CD4-positive, alpha-beta T cell treated with Interferon alpha-2 for 1 hour (primary cell): ENCODE data around the gene DIS3L.
A peak's percentile ranks its signal among the peaks of the same experiment; 100 is the strongest.
"Not testable (repeated sequence)": the region's sequence is repeated elsewhere in the genome, so short reads cannot be mapped to it uniquely, and the experiment has no call there.

Experiments used
- DNase-seq, 2 donors: peaks; one replicate each; pipeline ENCODE4 v3.0.0-alpha.2; 2020 to 2022

DIS3L gene

GRCh38 chr15:66293419-66294156, at the start of gene DIS3L:
DIS3L (plus strand) TSS chr15:66293568; CDS start chr15:66293597, 29 bp downstream.
- peak; percentile 62 to 70 for DNase-seq

- DNase-seq: not testable (repeated sequence)
Measured at GRCh38 chr15:66245832-66246231, 47.5 kb upstream of the DIS3L start.

- DNase-seq: no peak
Measured at GRCh38 chr15:66246937-66247336, 46.4 kb upstream of the DIS3L start.

- DNase-seq: no peak
Measured at GRCh38 chr15:66249605-66250174, 43.7 kb upstream of the DIS3L start.

GRCh38 chr15:66251065-66251789, 42.1 kb upstream of the DIS3L start:
- DNase-seq: no peak

- peak; percentile 18 to 41 for DNase-seq
Measured at GRCh38 chr15:66251790-66252684, 41.3 kb upstream of the DIS3L start.

- peak in 1 of 2 donors; percentile 10 for DNase-seq
Measured at GRCh38 chr15:66252685-66253417, 40.5 kb upstream of the DIS3L start.

- DNase-seq: no peak
Measured at GRCh38 chr15:66253418-66254088, 39.8 kb upstream of the DIS3L start, which contains the start of gene MEGF11. MEGF11 (minus strand) TSS chr15:66253750; CDS start chr15:66128403, 125,347 bp downstream.

- DNase-seq: no peak
Measured at GRCh38 chr15:66254089-66254950, 39.0 kb upstream of the DIS3L start.

- no peak for DNase-seq
Measured at GRCh38 chr15:66254951-66255676, 38.3 kb upstream of the DIS3L start.

GRCh38 chr15:66256692-66257091, 36.7 kb upstream of the DIS3L start:
- DNase-seq: no peak

GRCh38 chr15:66261056-66261455, 32.3 kb upstream of the DIS3L start:
- no peak for DNase-seq

- not testable (repeated sequence) for DNase-seq
Measured at GRCh38 chr15:66262837-66263236, 30.5 kb upstream of the DIS3L start.

- no peak for DNase-seq
Measured at GRCh38 chr15:66264859-66265513, 28.4 kb upstream of the DIS3L start.

GRCh38 chr15:66269326-66270090, 23.9 kb upstream of the DIS3L start:
- DNase-seq: no peak

GRCh38 chr15:66270932-66271331, 22.4 kb upstream of the DIS3L start:
- no peak for DNase-seq

GRCh38 chr15:66275352-66275751, 18.0 kb upstream of the DIS3L start:
- no peak for DNase-seq

GRCh38 chr15:66276546-66276945, 16.8 kb upstream of the DIS3L start:
- DNase-seq: no peak
